ENCODE results near the gene ARHGAP26. TPM values are rescaled to one million over a fixed set of nuclear protein-coding genes. Genes with fewer than 3 reads are reported as not detected.
A peak's percentile ranks its signal among the peaks of the same experiment; 100 is the strongest.

The ARHGAP26 gene
- polyA plus RNA-seq, 3 donors = 26.5 to 56.8 (median 28.7) TPM

DNA sequence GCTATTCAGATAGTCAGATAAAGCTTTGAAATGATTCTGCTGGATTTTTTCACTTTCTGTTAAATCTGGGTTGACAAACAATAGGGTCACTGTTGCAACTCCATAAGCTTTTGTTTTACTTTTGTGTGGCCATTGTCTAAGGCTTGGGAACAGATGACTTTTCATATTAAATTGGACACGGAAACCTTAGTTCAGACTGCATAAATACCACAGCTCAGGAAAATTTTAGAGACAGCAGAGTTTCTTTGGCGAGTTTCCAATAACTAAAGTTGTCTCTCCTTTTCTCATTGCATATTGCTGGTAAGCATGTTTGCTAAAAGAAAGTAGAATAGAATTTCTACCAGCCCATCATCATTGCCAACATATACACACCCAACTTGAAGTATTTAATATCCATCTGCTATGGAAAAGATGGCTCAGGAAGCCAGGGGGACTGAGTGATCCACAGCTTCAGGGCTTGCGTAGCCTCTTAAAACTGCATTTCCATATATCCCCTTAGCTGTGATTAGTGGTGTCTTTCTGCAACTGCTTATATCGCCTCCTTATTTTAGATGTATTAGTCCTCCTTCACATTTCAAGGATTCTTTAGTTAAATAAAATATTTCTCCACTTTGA, 168.2 kb downstream of the ARHGAP26 start:
- Mint-ChIP-seq H3K27ac (peak overlapping the region in 2 of 7 donors; percentile 35 to 61), H3K36me3 (peaks cover 56 to 58% of the 10 kb centered on the region in 2 donors), H3K4me1 (peaks cover 52% of the 10 kb centered on the region), H3K27me3 (ENCODE audit: low read depth in 3 of 3) (no peaks in the 10 kb centered on the region), H3K4me3 (no peak overlapping the region), H3K9me3 (no peaks in the 10 kb centered on the region)
- peaks cover 11 to 29% of the 10 kb centered on the region in 2 donors for H3K36me3 ChIP-seq (replicated peaks in 1 of 2; ENCODE audit: control insufficient read depth in 1 of 2, insufficient read depth in 2 of 2, low read length in 2 of 2)
- DNase-seq = no peak
- H4K20me1 ChIP-seq (ENCODE audit: insufficient read depth, low read length) = peaks cover 71% of the 10 kb centered on the region
- H3K79me2 ChIP-seq (ENCODE audit: insufficient read depth, low read length) = peaks cover 34% of the 10 kb centered on the region
- no peaks in the 10 kb centered on the region for H3K27me3 ChIP-seq (ENCODE audit: control insufficient read depth in 2 of 2, insufficient read depth in 2 of 2, low read length in 2 of 2)
- no peak overlapping the region for H2AFZ ChIP-seq (ENCODE audit: insufficient read depth, low read depth, low read length, poor library complexity, severe bottlenecking)
- no peak overlapping the region for H3K4me2 ChIP-seq (replicated peaks; ENCODE audit: extremely low read depth, low read length, poor library complexity, severe bottlenecking)
- intact Hi-C loops (cut with micrococcal nuclease) = no loop called here
- WGBS (ENCODE audit: insufficient coverage) = no CpG with 5 or more reads among the region's 4 CpGs
- H3K4me3 ChIP-seq (replicated peaks in 1 of 3; ENCODE audit: low read depth in 2 of 3, low read length in 3 of 3) = no peak overlapping the region
- H3K27ac ChIP-seq (ENCODE audit: low read depth in 1 of 2, low read length in 2 of 2) = peak overlapping the region in 1 of 2 donors; percentile 49
- peaks cover 36 to 48% of the 10 kb centered on the region in 2 donors for H3K4me1 ChIP-seq (ENCODE audit: control insufficient read depth in 1 of 2, insufficient read depth in 2 of 2, low read length in 2 of 2)
- TF ChIP-seq, protein P1, sequence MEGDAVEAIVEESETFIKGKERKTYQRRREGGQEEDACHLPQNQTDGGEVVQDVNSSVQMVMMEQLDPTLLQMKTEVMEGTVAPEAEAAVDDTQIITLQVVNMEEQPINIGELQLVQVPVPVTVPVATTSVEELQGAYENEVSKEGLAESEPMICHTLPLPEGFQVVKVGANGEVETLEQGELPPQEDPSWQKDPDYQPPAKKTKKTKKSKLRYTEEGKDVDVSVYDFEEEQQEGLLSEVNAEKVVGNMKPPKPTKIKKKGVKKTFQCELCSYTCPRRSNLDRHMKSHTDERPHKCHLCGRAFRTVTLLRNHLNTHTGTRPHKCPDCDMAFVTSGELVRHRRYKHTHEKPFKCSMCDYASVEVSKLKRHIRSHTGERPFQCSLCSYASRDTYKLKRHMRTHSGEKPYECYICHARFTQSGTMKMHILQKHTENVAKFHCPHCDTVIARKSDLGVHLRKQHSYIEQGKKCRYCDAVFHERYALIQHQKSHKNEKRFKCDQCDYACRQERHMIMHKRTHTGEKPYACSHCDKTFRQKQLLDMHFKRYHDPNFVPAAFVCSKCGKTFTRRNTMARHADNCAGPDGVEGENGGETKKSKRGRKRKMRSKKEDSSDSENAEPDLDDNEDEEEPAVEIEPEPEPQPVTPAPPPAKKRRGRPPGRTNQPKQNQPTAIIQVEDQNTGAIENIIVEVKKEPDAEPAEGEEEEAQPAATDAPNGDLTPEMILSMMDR (IDR thresholded peaks at IDR 0.05) = no peak
- no peak overlapping the region for H3K9ac ChIP-seq (ENCODE audit: insufficient read depth, low read length, poor library complexity, severe bottlenecking)
- H3K9me3 ChIP-seq (replicated peaks in 1 of 2; ENCODE audit: control insufficient read depth in 1 of 2, insufficient read depth in 1 of 2, low read length in 2 of 2) = no peaks in the 10 kb centered on the region

DNA sequence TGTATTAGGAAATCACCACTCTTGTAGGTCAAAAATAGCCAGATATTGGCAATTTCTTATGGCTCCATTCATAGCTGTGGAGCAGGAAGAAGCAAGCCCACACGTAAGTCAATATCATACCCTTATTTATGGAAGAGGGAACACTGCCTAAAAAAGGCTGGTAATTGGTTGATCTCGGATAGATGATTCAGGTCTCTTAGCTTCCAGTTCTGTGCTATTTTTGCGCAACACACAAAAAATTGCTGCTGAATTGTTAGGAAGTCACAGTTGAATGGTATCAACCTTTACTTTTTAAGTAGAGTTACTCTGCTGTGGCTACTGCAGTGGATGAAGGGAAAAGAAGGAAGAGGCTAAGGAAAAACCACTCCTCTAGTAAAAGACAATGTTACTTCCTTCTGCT, 168.8 kb downstream of the ARHGAP26 start:
- Mint-ChIP-seq H3K4me1 (peaks cover 47% of the 10 kb centered on the region), H3K27ac (peak overlapping the region in 4 of 7 donors; percentile 50 to 88 (median 60)), H3K27me3 (ENCODE audit: low read depth in 3 of 3) (no peaks in the 10 kb centered on the region), H3K4me3 (no peak overlapping the region), H3K36me3 (peaks cover 54 to 55% of the 10 kb centered on the region in 2 donors), H3K9me3 (no peaks in the 10 kb centered on the region)
- peaks cover 31 to 42% of the 10 kb centered on the region in 2 donors for H3K4me1 ChIP-seq (ENCODE audit: control insufficient read depth in 1 of 2, insufficient read depth in 2 of 2, low read length in 2 of 2)
- H2AFZ ChIP-seq (ENCODE audit: insufficient read depth, low read depth, low read length, poor library complexity, severe bottlenecking) = no peak overlapping the region
- H3K27me3 ChIP-seq (ENCODE audit: control insufficient read depth in 2 of 2, insufficient read depth in 2 of 2, low read length in 2 of 2) = no peaks in the 10 kb centered on the region
- H3K9me3 ChIP-seq (replicated peaks in 1 of 2; ENCODE audit: control insufficient read depth in 1 of 2, insufficient read depth in 1 of 2, low read length in 2 of 2) = no peaks in the 10 kb centered on the region
- no CpG with 5 or more reads among the region's 3 CpGs for WGBS (ENCODE audit: insufficient coverage)
- no peak overlapping the region for H3K4me3 ChIP-seq (replicated peaks in 1 of 3; ENCODE audit: low read depth in 2 of 3, low read length in 3 of 3)
- peaks cover 39% of the 10 kb centered on the region for H3K79me2 ChIP-seq (ENCODE audit: insufficient read depth, low read length)
- peak overlapping the region in 1 of 2 donors; percentile 49 for H3K27ac ChIP-seq (ENCODE audit: low read depth in 1 of 2, low read length in 2 of 2)
- TF ChIP-seq, protein P1 (IDR thresholded peaks at IDR 0.05) = no peak
- intact Hi-C loops (cut with micrococcal nuclease) = no loop called here
- H4K20me1 ChIP-seq (ENCODE audit: insufficient read depth, low read length) = peaks cover 74% of the 10 kb centered on the region
- H3K36me3 ChIP-seq (replicated peaks in 1 of 2; ENCODE audit: control insufficient read depth in 1 of 2, insufficient read depth in 2 of 2, low read length in 2 of 2) = peaks cover 5 to 28% of the 10 kb centered on the region in 2 donors
- H3K4me2 ChIP-seq (replicated peaks; ENCODE audit: extremely low read depth, low read length, poor library complexity, severe bottlenecking) = no peak overlapping the region
- peak in 2 of 3 donors; percentile 53 to 55 for DNase-seq
- no peak overlapping the region for H3K9ac ChIP-seq (ENCODE audit: insufficient read depth, low read length, poor library complexity, severe bottlenecking)
